RWPE1 (cell line): Measurements from ENCODE around the gene CLEC17A.
"Not testable (repeated sequence)": the region's sequence is repeated elsewhere in the genome, so short reads cannot be mapped to it uniquely, and the experiment has no call there.

Experiments
- CTCF ChIA-PET: fragments of 350-600 bp; sonication (Branson Sonifier 250); formaldehyde crosslinking; extraction: SDS; loops from one replicate; lab custom pipeline; 2021; lab: Yijun Ruan, JAX
- POLR2A ChIA-PET: fragments of 400-600 bp; formaldehyde crosslinking; extraction: SDS; loops from one replicate; lab custom pipeline; 2020; ENCODE audit warnings: antibody characterized with exemption; ENCODE audit not compliant: low non-redundant PET; lab: Yijun Ruan, JAX
- DNase-seq: peaks from one replicate; pipeline ENCODE4 v3.0.0; 2012; ENCODE audit warnings: low spot score
- H3K27ac ChIP-seq: fragments of 450-650 bp; 2 replicates; pipeline ENCODE4 v1.5.1; 2017
- TF ChIP-seq, protein P1 (sequence below): fragments of 450-650 bp; conservative IDR thresholded peaks from 2 replicates; pipeline ENCODE4 v1.5.1; 2017; ENCODE audit warnings: low read depth, mild to moderate bottlenecking

CLEC17A gene

GRCh38 chr19:14562660-14563589 is 20.0 kb upstream of the CLEC17A start:
- TF ChIP-seq, protein P1, sequence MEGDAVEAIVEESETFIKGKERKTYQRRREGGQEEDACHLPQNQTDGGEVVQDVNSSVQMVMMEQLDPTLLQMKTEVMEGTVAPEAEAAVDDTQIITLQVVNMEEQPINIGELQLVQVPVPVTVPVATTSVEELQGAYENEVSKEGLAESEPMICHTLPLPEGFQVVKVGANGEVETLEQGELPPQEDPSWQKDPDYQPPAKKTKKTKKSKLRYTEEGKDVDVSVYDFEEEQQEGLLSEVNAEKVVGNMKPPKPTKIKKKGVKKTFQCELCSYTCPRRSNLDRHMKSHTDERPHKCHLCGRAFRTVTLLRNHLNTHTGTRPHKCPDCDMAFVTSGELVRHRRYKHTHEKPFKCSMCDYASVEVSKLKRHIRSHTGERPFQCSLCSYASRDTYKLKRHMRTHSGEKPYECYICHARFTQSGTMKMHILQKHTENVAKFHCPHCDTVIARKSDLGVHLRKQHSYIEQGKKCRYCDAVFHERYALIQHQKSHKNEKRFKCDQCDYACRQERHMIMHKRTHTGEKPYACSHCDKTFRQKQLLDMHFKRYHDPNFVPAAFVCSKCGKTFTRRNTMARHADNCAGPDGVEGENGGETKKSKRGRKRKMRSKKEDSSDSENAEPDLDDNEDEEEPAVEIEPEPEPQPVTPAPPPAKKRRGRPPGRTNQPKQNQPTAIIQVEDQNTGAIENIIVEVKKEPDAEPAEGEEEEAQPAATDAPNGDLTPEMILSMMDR = no peak
- peak overlapping the region; percentile 100 for H3K27ac ChIP-seq
- ChIA-PET CTCF (interaction anchor here (0.7 to 1.3 kb wide), 4 partner anchors 9 to 70 kb away, joined by 3 to 5 read pairs (median 4); partner anchors contain the start of gene NDUFB7), POLR2A (no interaction called here)
- no peak for DNase-seq

GRCh38 chr19:14563590-14563926 is 19.3 kb upstream of the CLEC17A start:
- ChIA-PET CTCF (interaction anchor here (0.9 to 1.3 kb wide), 2 partner anchors 8 to 10 kb away, joined by 4 to 5 read pairs; partner anchors contain the start of gene NDUFB7), POLR2A (no interaction called here)
- TF ChIP-seq, protein P1 = no peak
- DNase-seq = no peak
- peak overlapping the region; percentile 100 for H3K27ac ChIP-seq

- ChIA-PET CTCF (interaction anchor here (0.9 kb wide), 1 partner anchor 8 kb away, joined by 4 read pairs; the partner anchor contains the start of gene NDUFB7), POLR2A (no interaction called here)
- TF ChIP-seq, protein P1 = no peak
- DNase-seq = peak; percentile 93
- peak overlapping the region; percentile 100 for H3K27ac ChIP-seq
Observed at GRCh38 chr19:14563989-14564651, 18.8 kb upstream of the CLEC17A start.

DNA sequence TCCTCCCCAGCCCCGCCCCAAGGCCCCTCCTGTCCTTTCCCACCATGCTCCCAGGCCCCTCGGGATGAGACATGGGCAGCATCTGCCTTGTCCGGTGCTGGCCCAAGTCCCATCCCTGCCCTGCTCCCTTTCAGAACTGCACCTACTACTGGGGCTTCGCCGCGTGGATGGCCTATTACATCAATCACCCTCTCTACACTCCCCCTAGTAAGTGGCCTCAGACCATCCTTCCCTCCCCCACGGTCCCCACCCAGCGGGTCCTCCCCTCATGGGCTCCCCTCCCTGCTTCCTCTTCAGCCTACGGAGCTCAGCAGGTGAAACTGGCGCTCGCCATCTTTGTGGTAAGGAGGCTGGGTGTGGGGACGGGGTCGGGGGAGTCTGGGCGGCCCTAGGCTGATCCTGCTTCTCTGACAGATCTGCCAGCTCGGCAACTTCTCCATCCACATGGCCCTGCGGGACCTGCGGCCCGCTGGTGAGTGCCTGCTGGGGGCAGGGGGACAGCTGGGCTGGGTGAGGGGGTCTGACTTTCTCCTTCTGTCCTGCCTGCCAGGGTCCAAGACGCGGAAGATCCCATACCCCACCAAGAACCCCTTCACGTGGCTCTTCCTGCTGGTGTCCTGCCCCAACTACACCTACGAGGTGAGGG is 18.1 kb upstream of the CLEC17A start:
- CTCF ChIA-PET = interaction anchor here (0.7 kb wide), 1 partner anchor 482 kb away, joined by 3 read pairs; no protein-coding TSS in a partner anchor
- DNase-seq, POLR2A ChIA-PET: not testable (repeated sequence)
- H3K27ac ChIP-seq = peak overlapping the region; percentile 100

DNA sequence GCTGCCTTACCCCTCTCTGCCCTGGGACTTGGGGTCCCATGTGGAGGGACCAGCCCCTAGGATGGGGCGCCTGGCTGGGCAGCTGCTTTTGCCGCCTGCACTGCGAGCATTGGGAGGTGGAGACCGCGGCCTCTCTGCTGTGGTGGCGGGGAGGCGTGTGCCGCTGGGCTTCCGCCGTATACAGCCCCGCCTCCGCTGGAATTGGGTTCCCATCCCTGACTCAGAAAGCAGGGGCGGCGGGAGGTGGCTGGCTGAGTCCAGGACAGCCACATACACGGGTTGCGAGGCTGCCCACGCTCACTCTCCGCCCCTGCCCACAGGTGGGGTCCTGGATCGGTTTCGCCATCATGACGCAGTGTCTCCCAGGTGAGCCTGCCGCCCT is 17.6 kb upstream of the CLEC17A start:
- DNase-seq = no peak
- ChIA-PET CTCF (interaction anchor here (0.7 kb wide), 1 partner anchor 483 kb away, joined by 3 read pairs; no protein-coding TSS in a partner anchor), POLR2A (no interaction called here)
- TF ChIP-seq, protein P1 = no peak
- peak overlapping the region; percentile 100 for H3K27ac ChIP-seq

- peak overlapping the region; percentile 100 for H3K27ac ChIP-seq
- CTCF ChIA-PET = no interaction called here
- POLR2A ChIA-PET = no interaction called here
- DNase-seq = no peak
- TF ChIP-seq, protein P1 = no peak
Observed at GRCh38 chr19:14565765-14566711, 16.8 kb upstream of the CLEC17A start.
